Heart left ventricle (tissue), 16 donors: ENCODE measurements around the gene MICAL3. TPM values are rescaled to one million over a fixed set of nuclear protein-coding genes. Genes with fewer than 3 reads are reported as not detected.

Experiments used
- ATAC-seq, 4 donors: fragments of 200-7000 bp; cut with Tn5 transposase; one replicate each; pipeline ENCODE4 v1.9.1; 2020 to 2022; ENCODE audit warnings: moderate library complexity in 4 of 4, mild to moderate bottlenecking in 3 of 4, moderate number of reproducible peaks in 1 of 4
- DNase-seq, 5 donors: peaks; one replicate each; pipeline ENCODE4 v3.0.0-alpha.2; 2020
- H3K27ac ChIP-seq, 12 donors: fragments of 200-600 bp; sonication (generic) in 4 of 12; one replicate each; pipeline versions ENCODE4 v1.5.0 to v1.8.0; 2016 to 2022; ENCODE audit warnings: mild to moderate bottlenecking in 2 of 12
- H3K27me3 ChIP-seq, 9 donors: fragments of 200-600 bp; sonication (generic) in 2 of 9; one replicate each; pipeline versions ENCODE4 v1.5.1 to v1.8.0; 2016 to 2022; ENCODE audit warnings: mild to moderate bottlenecking in 3 of 9
- H3K36me3 ChIP-seq, 9 donors: fragments of 200-600 bp; sonication (generic) in 2 of 9; one replicate each; pipeline versions ENCODE4 v1.5.0 to v1.8.0; 2018 to 2022; ENCODE audit warnings: mild to moderate bottlenecking in 2 of 9
- H3K4me1 ChIP-seq, 12 donors: fragments of 200-600 bp; sonication (generic) in 4 of 12; one replicate each; pipeline versions ENCODE4 v1.5.0 to v1.8.0; 2016 to 2022; ENCODE audit warnings: mild to moderate bottlenecking in 3 of 12
- H3K4me3 ChIP-seq, 12 donors: fragments of 200-600 bp; sonication (generic) in 4 of 12; one replicate each; pipeline versions ENCODE4 v1.5.0 to v1.8.0; 2017 to 2022; ENCODE audit warnings: mild to moderate bottlenecking in 9 of 12, moderate library complexity in 4 of 12
- H3K9me3 ChIP-seq, 12 donors: fragments of 200-600 bp; sonication (generic) in 4 of 12; one replicate each; pipeline versions ENCODE4 v1.5.0 to v1.8.0; 2016 to 2022; ENCODE audit warnings: mild to moderate bottlenecking in 1 of 12
- CTCF ChIP-seq, 12 donors: fragments of 200-600 bp; sonication (generic) in 4 of 12; IDR thresholded peaks; one replicate each; pipeline versions ENCODE4 v1.5.0 to v1.8.0; 2018 to 2022; ENCODE audit warnings: antibody characterized with exemption in 12 of 12, mild to moderate bottlenecking in 5 of 12
- POLR2A ChIP-seq, 2 donors: fragments of 450-650 bp; IDR thresholded peaks; one replicate each; pipeline ENCODE4 v1.6.1; 2017; ENCODE audit warnings: antibody characterized with exemption in 2 of 2, mild to moderate bottlenecking in 2 of 2, moderate library complexity in 2 of 2
- WGBS, 4 donors: extraction: QIAGEN DNeasy Blood & Tissue Kit in 2 of 4; methylation state at CpG; one replicate each; pipeline versions ENCODE4 v1.1.5 to v1.1.7; 2013 to 2018; 5-methylcytosine and 5-hydroxymethylcytosine counted together
- intact Hi-C, 10 donors: fragments of 100-400 bp; cut with DNase I; formaldehyde crosslinking; loops; one replicate each; pipeline versions ENCODE4 v1.11.1 to v1.14.2; 2022
- polyA plus RNA-seq, 2 donors: library from polyadenylated mRNA; stranded (reverse); fragments of 200-250 nt; gene quantifications; one replicate each; pipeline ENCODE4 v1.2.3, GENCODE V29; 2013
- total RNA-seq, 9 donors: library from RNA; depleted of rRNA in 2 of 9; stranded (reverse); fragments of >200 nt in 2 of 9; fragmentation: NEBNext Ultra II Directional in 3 of 9; extraction: Animal tissue kit (Norgen Biotek cat#: 25700) in 3 of 9; gene quantifications; one replicate each; pipeline versions ENCODE4 v1.1.0 to v1.2.4, GENCODE V29; 2016 to 2023
- donor health status: ischemic (EF 13 %, LVEDD 7.1; RV severe dilation, severe dysfunction).
- donor health status: healthy with polysubstance abuse.
- donor health status: DM: no; HTN: yes; CAD: no.
- donor health status: DM: no; HTN: no; CAD: no.
- donor health status: ischemic (EF 25% LVEDD 6.9; RV normal size, moderate dysfunction).
- donor health status: ischemic (EF 25% LVEDD 5.7; RV mildly dilated, moderate dysfunction).
- donor health status: healthy.
- donor health status: DM: yes; HTN: yes; CAD: no.
- donor health status: ischemic (EF 35%, LVEDD 5.7; RV mildly dilated, moderate dysfunction).
- donor health status: nonischemic (EF 11% LVEDD 7.7; RV severe dilation, severe dysfunction).
- donor health status: DM: yes; HTN: yes; CAD: no.
- donor health status: PGD.
- donor health status: ischemic (EF 29% LVEDD 5.4; RV normal size, mild dysfunction).
- donor health status: nonischemic (EF 23%, LVEDD 6.1; RV moderate dilation, normal function).

The MICAL3 gene
- total and polyA plus RNA-seq, 11 donors, result 41.3 to 125 (median 83.3) TPM

DNA sequence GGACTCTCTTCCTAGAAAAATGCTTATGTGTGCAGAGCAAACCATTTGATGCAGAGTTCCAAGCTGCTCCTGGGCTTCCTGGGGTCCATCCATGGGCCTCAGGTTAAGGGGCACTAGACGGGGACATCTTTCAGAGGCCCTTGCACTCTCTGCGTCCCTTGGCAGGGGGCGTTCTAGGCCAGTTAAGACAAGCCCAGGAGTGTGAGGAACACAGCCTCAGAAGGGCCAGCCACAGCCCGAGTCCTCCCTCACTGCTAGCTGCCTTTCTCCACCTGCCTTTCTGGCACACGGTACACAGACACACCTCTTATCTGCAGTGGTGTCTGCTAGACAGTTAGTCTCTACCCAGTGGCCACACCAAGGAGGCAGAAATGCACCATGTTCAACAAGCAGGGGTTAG is 232.1 kb downstream of the MICAL3 start:
- ATAC-seq (no peak), DNase-seq (no peak)
- 65 to 77% (median 74%) methylated on average over 5 of the region's 5 CpGs for WGBS, 4 donors
- Histone ChIP-seq H3K27ac (no peak overlapping the region), H3K4me3 (no peak overlapping the region), H3K4me1 (peaks cover 0 to 10% (median 7%) of the 10 kb centered on the region in 12 donors), H3K9me3 (no peaks in the 10 kb centered on the region), H3K27me3 (no peaks in the 10 kb centered on the region), H3K36me3 (peaks cover 0 to 58% (median 26%) of the 10 kb centered on the region in 9 donors)
- intact Hi-C loops, result loop anchor here in 1 of 10 donors (10.0 kb wide), 1 partner anchor 47 kb away; no protein-coding TSS in a partner anchor
- no peak for TF ChIP-seq CTCF (IDR thresholded peaks at IDR 0.05)
- no peak for TF ChIP-seq POLR2A (IDR thresholded peaks at IDR 0.05)

- Histone ChIP-seq H3K4me1 (peaks cover 0 to 21% (median 17%) of the 10 kb centered on the region in 12 donors), H3K4me3 (no peak overlapping the region), H3K9me3 (no peaks in the 10 kb centered on the region), H3K36me3 (peaks cover 0 to 50% (median 26%) of the 10 kb centered on the region in 9 donors), H3K27me3 (no peaks in the 10 kb centered on the region), H3K27ac (no peak overlapping the region)
- ATAC-seq (no peak), DNase-seq (no peak)
- intact Hi-C loops, result loop anchor here in 1 of 10 donors (10.0 kb wide), 1 partner anchor 46 kb away; no protein-coding TSS in a partner anchor
- no peak for TF ChIP-seq CTCF (IDR thresholded peaks at IDR 0.05)
- TF ChIP-seq POLR2A (IDR thresholded peaks at IDR 0.05), result no peak
- WGBS, 4 donors, result 88 to 96% (median 94%) methylated on average over 10 to 21 of the region's 21 CpGs
Observed at GRCh38 chr22:17791196-17791595, 233.2 kb downstream of the MICAL3 start.

DNA sequence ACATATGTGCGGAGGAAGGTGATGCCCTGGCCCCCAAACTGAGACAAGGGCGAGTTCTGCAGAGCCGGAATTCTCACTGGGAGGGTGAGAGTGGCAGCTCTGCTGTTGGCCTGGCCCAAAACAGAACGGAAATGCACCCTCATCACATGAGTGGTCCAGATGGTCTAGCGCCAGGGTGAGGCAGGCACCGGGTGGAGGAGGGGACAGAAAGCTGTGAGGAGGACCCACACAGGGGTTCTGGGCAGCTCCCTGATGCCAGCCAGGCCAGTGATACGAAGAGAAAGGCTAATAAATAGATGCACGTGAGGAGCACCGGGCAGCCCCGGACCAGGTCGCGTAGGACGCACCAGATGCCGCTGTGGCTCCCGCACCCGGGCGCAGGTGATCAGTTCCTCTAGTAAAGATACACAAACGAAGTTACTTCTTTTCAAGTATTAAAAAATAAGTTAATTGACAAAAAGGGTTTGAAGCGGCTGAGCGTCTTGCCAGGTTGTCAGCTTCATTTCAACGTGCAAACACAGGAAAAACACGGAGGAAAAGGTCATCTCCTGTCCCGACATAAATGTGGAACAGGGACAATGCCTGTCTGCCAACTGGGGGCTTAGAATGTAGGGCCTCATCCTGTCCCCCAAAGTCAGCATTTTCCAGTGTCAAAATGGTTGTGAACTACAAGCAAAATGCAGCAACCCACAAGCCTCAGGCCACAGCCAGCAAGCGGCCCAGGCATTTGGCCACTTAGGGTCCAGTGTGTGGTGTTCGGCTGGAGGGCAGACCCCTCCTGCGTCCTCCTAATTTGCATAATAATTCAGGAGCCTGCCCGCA is 234.8 kb downstream of the MICAL3 start:
- 89 to 92% (median 90%) methylated on average over 27 of the region's 27 CpGs for WGBS, 4 donors
- Histone ChIP-seq H3K4me3 (no peak overlapping the region), H3K36me3 (peaks cover 0 to 41% (median 26%) of the 10 kb centered on the region in 9 donors), H3K9me3 (no peaks in the 10 kb centered on the region), H3K4me1 (peaks cover 0 to 32% (median 23%) of the 10 kb centered on the region in 12 donors), H3K27me3 (no peaks in the 10 kb centered on the region), H3K27ac (no peak overlapping the region)
- ATAC-seq (no peak), DNase-seq (no peak)
- intact Hi-C loops, result loop anchor here in 5 of 10 donors (5.0 to 10.0 kb wide), 5 partner anchors 45 to 615 kb away; partner anchors contain the start of gene SLC25A18 (in 1 of the 5)
- no peak for TF ChIP-seq POLR2A (IDR thresholded peaks at IDR 0.05)
- TF ChIP-seq CTCF (IDR thresholded peaks at IDR 0.05), result no peak
